UCSD-AML1 (cell line): ENCODE data around the gene PAK4.
"Not testable (repeated sequence)": the region's sequence is repeated elsewhere in the genome, so short reads cannot be mapped to it uniquely, and the experiment has no call there.

Source experiments
- DNase-seq: peaks from one replicate; lab custom pipeline; 2025; ENCODE audit not compliant: unreplicated experiment; lab: John Stamatoyannopoulos, UW

Gene PAK4

DNA sequence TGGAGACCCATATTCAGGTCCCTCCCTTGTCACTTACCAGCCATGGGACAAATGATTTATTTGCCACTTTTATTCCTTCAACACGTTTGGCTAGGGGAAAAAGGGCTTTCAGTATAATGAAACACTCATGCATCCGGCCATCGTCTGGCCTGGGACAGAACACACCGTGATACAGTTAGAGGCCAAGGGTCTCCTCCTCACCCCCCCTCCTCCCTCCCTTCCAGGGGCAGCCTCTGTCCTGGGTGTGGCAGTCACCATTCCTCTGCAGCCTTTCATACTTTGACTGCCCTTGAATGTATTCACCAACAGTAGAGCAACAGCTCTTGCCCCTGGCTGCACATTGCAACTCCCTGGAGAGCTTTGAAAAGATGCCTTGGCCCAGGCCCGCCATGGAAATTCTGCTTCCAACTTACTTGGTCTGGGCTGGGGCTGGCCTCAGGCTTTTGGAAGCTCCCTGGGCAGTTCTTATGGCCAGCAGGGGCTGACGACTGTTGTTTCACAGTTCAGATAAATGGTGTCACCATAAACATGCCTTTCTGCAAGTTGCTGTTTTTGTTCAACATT, 3.0 kb downstream of the PAK4 start:
- DNase-seq = no peak

- no peak for DNase-seq
Measured at GRCh38 chr19:39129116-39129515, 3.5 kb downstream of the PAK4 start.

GRCh38 chr19:39130337-39131254, 5.0 kb downstream of the PAK4 start:
- DNase-seq = no peak

GRCh38 chr19:39131255-39131755, 5.7 kb downstream of the PAK4 start:
- DNase-seq = peak; percentile 65

DNA sequence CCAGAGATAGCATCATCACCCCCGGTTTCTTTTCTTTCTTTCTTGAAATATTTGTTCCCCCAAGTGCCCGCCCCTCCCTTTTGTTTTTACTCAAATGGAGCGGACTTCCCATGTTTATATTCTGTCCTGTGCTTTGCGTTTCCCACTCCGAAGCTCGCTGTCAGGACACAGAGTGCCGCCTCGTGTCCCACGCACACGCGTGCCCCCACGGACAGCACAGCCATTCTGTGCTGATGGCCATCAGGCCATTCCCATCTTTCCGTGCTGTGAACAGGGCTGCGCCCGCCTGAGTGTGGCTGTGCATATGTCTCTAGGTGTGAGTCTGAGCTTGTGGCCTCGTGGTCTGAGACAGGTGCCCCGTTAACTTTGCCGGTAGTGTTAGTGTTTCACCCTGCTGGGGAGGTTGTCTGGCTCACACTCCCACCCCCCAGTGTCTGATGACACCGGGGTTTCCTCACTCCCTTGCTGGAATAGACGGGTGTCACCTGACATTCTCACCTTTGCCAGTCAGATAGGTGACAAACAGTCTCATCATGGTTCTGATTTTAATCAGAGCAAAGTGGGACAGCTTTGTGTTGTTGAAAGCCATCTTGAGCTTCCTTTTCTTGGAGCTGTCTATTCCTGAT, 6.9 kb downstream of the PAK4 start:
- DNase-seq = no peak

DNA sequence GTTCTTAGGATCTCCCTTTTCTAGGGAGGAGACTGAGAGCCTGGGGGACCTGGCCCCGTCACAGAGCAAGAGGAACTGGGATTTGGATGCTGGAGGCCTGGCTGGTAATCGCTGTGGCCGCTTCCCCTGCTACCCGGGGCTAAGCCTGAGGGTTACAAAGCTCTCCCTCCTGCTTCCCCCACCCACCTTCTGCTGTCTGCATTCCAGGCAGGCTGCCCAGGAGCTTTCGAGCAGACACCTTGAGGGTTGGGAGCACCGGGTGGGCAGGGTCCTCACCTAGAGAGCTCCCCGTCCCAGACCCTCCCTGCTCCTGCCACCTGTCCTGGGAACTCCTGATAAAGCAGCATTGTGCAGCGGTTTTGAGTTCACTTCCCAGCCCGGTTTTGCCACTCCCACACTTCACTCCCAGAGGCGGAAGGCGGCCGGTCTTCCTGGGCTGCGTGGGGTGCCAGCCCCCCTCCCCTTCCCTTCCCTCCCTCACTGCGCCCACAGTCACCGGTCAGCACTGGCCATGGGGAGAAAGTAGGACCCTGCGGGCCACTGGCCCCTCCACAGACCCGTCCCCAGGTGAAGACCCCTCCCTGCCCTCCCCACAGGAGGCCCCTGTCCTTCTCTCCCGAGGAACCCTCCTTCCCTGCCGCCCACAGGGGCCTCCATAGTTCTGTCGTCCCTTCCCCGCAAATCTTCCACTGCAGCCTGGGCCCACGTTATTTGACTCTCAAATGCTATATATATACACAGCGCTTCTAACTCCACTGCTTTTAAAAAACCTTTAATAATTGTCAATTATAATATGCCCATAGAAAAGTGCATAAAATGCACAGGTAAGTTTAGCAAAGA, 8.1 kb downstream of the PAK4 start:
- peak; percentile 51 for DNase-seq

DNA sequence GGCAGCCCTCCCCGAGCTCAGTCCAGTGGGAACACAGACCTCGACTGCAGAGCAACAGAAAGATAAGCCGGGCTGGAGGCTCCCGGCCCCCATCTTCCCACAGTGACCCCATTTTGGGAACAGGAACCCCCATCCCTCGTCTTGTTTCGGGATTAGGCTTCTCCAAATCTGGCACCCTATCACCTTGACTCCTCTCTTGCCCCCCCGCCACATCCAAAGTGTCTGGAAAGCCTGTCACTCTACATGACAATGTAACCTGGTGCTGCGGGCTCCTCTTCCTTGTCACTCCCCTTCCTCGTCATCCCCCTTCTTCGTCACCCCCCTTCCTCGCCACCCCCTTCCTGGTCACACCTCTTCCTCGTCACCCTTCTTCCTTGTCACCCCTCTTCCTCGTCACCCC, 10.1 kb downstream of the PAK4 start:
- DNase-seq = no peak

GRCh38 chr19:39136225-39136940, 10.8 kb downstream of the PAK4 start:
- no peak for DNase-seq

DNA sequence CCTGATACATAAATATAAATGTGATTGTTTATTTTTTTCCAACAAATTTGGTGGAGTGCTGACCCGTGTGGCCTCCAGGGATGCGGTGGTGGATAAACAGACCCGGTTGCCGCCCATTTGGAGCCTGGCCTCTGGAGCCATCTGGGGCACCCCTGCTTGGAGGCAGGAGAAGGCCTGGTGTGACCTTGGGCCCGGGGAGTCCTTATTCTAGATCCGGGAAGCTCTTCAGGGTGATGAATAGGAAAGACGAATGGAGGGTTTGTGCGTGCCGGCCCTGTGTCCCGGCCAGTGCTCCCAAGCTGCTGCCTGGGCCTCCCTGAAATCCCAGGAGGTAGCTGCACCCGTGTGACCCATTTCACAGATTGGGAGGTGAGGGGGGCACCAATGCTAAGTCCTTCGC, 11.5 kb downstream of the PAK4 start:
- DNase-seq = no peak

- DNase-seq = no peak
Measured at GRCh38 chr19:39138221-39139211, 12.9 kb downstream of the PAK4 start.

GRCh38 chr19:39139305-39139874, 13.8 kb downstream of the PAK4 start:
- no peak for DNase-seq

DNA sequence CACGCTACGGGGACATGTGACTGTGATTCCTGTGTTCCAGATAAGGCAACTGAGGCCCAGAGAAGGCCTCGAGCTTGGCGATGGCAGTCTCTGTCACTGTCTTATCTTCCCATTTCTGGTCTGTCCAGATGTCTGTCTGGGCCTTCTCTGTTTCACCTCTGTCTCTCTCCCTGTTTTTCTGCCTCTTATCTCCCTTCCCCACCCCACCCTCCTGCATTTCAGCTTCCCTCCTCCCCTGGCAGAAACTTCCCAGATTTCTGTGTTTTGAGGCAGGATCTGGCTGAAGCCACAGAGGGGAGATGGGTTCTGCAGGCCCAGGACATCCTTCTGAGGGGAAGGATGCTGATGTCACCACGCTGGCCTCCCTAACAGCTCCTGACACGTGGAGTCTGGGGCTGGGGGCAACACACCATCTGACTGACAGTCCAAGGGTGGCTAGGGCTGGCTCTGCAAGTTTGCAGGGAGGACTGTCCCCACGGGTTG, 14.4 kb downstream of the PAK4 start:
- no peak for DNase-seq

GRCh38 chr19:39140594-39140993, 15.0 kb downstream of the PAK4 start:
- DNase-seq = no peak

- no peak for DNase-seq
Measured at GRCh38 chr19:39141929-39142328, 16.3 kb downstream of the PAK4 start.

- DNase-seq = peak; percentile 38
Measured at GRCh38 chr19:39142630-39143029, 17.0 kb downstream of the PAK4 start.

DNA sequence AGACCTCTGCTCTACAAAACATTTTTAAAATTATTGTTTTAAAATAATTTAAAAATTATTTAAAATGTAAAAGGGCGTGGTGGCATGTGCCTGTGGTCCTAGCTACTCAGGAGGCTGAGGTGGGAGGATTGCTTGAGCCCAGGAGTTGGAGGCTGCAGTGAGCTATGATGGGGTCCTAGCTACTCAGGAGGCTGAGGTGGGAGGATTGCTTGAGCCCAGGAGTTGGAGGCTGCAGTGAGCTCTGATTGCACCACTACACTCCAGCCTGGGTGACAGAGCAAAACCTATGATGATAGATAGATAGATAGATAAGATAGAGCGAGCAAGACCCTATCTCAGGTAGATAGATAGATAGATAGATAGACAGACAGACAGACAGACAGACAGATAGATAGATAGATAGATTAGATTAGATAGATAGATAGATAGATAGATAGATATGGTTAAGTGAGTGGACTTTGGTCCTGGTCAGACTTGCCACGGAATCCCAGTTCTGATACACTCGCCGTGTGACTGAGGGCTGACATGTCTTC, 18.2 kb downstream of the PAK4 start:
- not testable (repeated sequence) for DNase-seq

GRCh38 chr19:39144290-39145071, 18.9 kb downstream of the PAK4 start:
- DNase-seq = peak; percentile 53
